ENCODE results near the gene MCM8. TPM values are rescaled to one million over a fixed set of nuclear protein-coding genes. Genes with fewer than 3 reads are reported as not detected.
A peak's percentile ranks its signal among the peaks of the same experiment; 100 is the strongest.

The MCM8 gene
- 1 to 10 TPM; 4.6 to 7.4 (median 6.0) TPM for total RNA-seq

- peak within 1 kb of the TSS; percentile 75 to 86 (median 78) for H3K27ac ChIP-seq
- peak within 1 kb of the TSS; percentile 47 to 68 for H3K4me3 ChIP-seq
- no peaks in the 10 kb centered on the region for H3K27me3 ChIP-seq
- H3K36me3 ChIP-seq = peaks cover 0 to 58% of the 10 kb centered on the region in 2 donors
- WGBS, 2 donors (ENCODE audit: low coverage in 1 of 2) = 0 to 2% methylated on average over 7 to 24 of the region's 61 CpGs
- no peaks in the 10 kb centered on the region for H3K9me3 ChIP-seq
- TF ChIP-seq EP300 (IDR thresholded peaks at IDR 0.05) (no peak), POLR2AphosphoS5 (IDR thresholded peaks at IDR 0.05) (peak; percentile 94), POLR2A (IDR thresholded peaks at IDR 0.05) (peak; percentile 35 to 59), CTCF (IDR thresholded peaks at IDR 0.05) (peak in 1 of 4 experiments; percentile 25)
- peak; percentile 99 for ATAC-seq
- H3K4me1 ChIP-seq = peaks cover 0 to 27% (median 13%) of the 10 kb centered on the region in 3 donors
These were observed at the start of gene MCM8, which contains the start of gene TRMT6 for GRCh38 chr20:5950271-5951031. TSS of gene MCM8 (plus strand) at chr20:5950652. CDS start at chr20:5952016, 1,364 bp downstream. TSS of gene TRMT6 (minus strand) at chr20:5950533. CDS start at chr20:5950405, 128 bp downstream.

GRCh38 chr20:5900908-5901307 lies 49.5 kb upstream of the MCM8 start:
- Histone ChIP-seq H3K4me3 (no peak overlapping the region), H3K27ac (no peak overlapping the region), H3K9me3 (no peaks in the 10 kb centered on the region), H3K36me3 (no peaks in the 10 kb centered on the region), H3K4me1 (no peaks in the 10 kb centered on the region), H3K27me3 (peaks cover 6% of the 10 kb centered on the region)
- no peak for ATAC-seq
- TF ChIP-seq POLR2AphosphoS5 (IDR thresholded peaks at IDR 0.05) = no peak
- no peak for TF ChIP-seq POLR2A (IDR thresholded peaks at IDR 0.05)
- TF ChIP-seq EP300 (IDR thresholded peaks at IDR 0.05) = no peak
- no peak for TF ChIP-seq CTCF (IDR thresholded peaks at IDR 0.05)
- 50 to 73% methylated on average over 1 of the region's 1 CpG for WGBS, 2 donors (ENCODE audit: low coverage in 1 of 2)

GRCh38 chr20:5908981-5909380 lies 41.5 kb upstream of the MCM8 start:
- WGBS, 2 donors (ENCODE audit: low coverage in 1 of 2) = 65 to 78% methylated on average over 2 of the region's 2 CpGs

GRCh38 chr20:5910186-5910585 lies 40.3 kb upstream of the MCM8 start:
- ATAC-seq = no peak
- no peak overlapping the region for H3K4me3 ChIP-seq
- no peak overlapping the region for H3K27ac ChIP-seq
- WGBS, 2 donors (ENCODE audit: low coverage in 1 of 2) = 46 to 60% methylated on average over 6 of the region's 6 CpGs
- H3K4me1 ChIP-seq = peaks cover 0 to 11% (median 4%) of the 10 kb centered on the region in 3 donors
- no peaks in the 10 kb centered on the region for H3K9me3 ChIP-seq
- no peaks in the 10 kb centered on the region for H3K36me3 ChIP-seq
- peaks cover 73% of the 10 kb centered on the region for H3K27me3 ChIP-seq
- no peak for TF ChIP-seq POLR2A (IDR thresholded peaks at IDR 0.05)
- TF ChIP-seq POLR2AphosphoS5 (IDR thresholded peaks at IDR 0.05) = no peak
- TF ChIP-seq EP300 (IDR thresholded peaks at IDR 0.05) = no peak
- no peak for TF ChIP-seq CTCF (IDR thresholded peaks at IDR 0.05)

More at GRCh38 chr20:5908981-5909380, 41.5 kb upstream of the MCM8 start:
- H3K27me3 ChIP-seq = peaks cover 63% of the 10 kb centered on the region
- no peaks in the 10 kb centered on the region for H3K9me3 ChIP-seq
- no peak overlapping the region for H3K27ac ChIP-seq
- no peak for ATAC-seq
- H3K4me3 ChIP-seq = no peak overlapping the region
- H3K36me3 ChIP-seq = no peaks in the 10 kb centered on the region
- H3K4me1 ChIP-seq = peaks cover 0 to 11% (median 4%) of the 10 kb centered on the region in 3 donors
- TF ChIP-seq EP300 (IDR thresholded peaks at IDR 0.05) (no peak), POLR2A (IDR thresholded peaks at IDR 0.05) (no peak), POLR2AphosphoS5 (IDR thresholded peaks at IDR 0.05) (no peak), CTCF (IDR thresholded peaks at IDR 0.05) (no peak)

GRCh38 chr20:5913166-5913565 lies 37.3 kb upstream of the MCM8 start:
- ATAC-seq = no peak
- 86 to 100% methylated on average over 2 of the region's 2 CpGs for WGBS, 2 donors (ENCODE audit: low coverage in 1 of 2)
- no peaks in the 10 kb centered on the region for H3K9me3 ChIP-seq

More at GRCh38 chr20:5913166-5913565, 37.3 kb upstream of the MCM8 start:
- H3K4me1 ChIP-seq = peaks cover 0 to 11% (median 4%) of the 10 kb centered on the region in 3 donors
- no peak overlapping the region for H3K4me3 ChIP-seq
- H3K27ac ChIP-seq = no peak overlapping the region
- no peak for TF ChIP-seq EP300 (IDR thresholded peaks at IDR 0.05)
- no peak for TF ChIP-seq POLR2A (IDR thresholded peaks at IDR 0.05)
- TF ChIP-seq CTCF (IDR thresholded peaks at IDR 0.05) = no peak
- TF ChIP-seq POLR2AphosphoS5 (IDR thresholded peaks at IDR 0.05) = no peak
- peaks cover 53% of the 10 kb centered on the region for H3K27me3 ChIP-seq
- H3K36me3 ChIP-seq = no peaks in the 10 kb centered on the region

Data from gastroesophageal sphincter (tissue), 4 donors.